ENCODE measurements around the gene PITX1.
A peak's percentile ranks its signal among the peaks of the same experiment; 100 is the strongest.

PITX1 gene

DNA sequence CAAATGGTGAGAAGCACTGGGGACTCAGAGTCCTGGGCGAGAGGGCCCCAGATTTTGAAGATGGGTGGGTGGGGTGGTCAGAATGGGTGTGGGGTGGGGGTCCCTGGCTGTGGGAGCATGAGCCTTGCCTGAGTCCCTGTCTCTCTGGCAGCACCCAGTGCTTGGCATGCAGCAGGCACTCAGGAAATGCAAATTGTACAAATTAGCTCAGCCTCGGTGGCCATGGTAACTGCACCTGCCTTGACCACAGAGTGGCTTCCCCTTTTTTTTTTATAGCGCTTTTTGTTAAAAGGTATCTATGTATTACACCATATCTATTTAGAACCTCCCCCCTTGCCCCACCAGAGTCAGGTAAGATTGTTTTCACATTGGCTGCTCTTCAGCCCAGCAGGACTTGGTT, 19.2 kb upstream of the PITX1 start:
- Histone ChIP-seq H3K4me1 (ENCODE audit: control insufficient read depth, insufficient read depth, low read length, poor library complexity, severe bottlenecking) (peaks cover 6% of the 10 kb centered on the region), H3K27ac (ENCODE audit: low read depth, low read length, severe bottlenecking) (no peak overlapping the region), H3K4me3 (ENCODE audit: extremely low read depth, insufficient read depth, low read length, poor library complexity, severe bottlenecking) (no peak overlapping the region), H3K9me3 (ENCODE audit: control insufficient read depth, low read length) (no peaks in the 10 kb centered on the region), H3K36me3 (ENCODE audit: control insufficient read depth, insufficient read depth, low read length) (no peaks in the 10 kb centered on the region)
- WGBS, 2 experiments (ENCODE audit: insufficient coverage in 2 of 2), result 79 to 100% methylated on average over 1 to 2 of the region's 3 CpGs

DNA sequence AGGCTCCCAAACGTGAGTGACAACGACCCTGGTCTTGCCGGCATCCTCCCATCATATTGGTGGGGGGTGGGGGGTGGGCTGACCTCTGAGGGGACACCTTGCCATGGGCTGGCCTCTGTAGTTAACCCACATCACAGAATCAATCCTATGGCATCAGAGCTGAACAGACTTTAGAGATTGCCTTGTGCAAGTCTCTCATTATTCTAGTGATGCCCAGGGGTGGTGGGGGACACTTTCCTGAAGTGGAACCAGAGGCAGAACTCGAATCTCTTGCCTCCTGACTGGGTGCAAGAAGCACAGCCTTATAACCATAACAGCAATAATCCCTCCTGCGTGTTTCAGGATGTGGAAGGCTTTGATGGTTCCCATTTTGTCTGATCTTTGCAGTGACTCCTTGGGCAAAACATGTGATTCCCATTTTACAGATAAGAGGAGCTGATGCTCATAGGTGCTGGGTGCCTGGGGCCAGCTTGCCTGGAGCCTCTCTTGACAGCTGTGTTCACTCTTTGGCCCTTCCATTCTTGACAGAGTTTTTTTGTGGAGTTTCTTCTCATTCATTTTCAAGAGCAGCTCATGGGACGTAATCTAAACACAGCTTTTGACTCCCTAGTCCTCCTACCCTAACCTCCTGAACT, 18.6 kb upstream of the PITX1 start:
- Histone ChIP-seq H3K27ac (ENCODE audit: low read depth, low read length, severe bottlenecking) (no peak overlapping the region), H3K4me1 (ENCODE audit: control insufficient read depth, insufficient read depth, low read length, poor library complexity, severe bottlenecking) (no peaks in the 10 kb centered on the region), H3K36me3 (ENCODE audit: control insufficient read depth, insufficient read depth, low read length) (no peaks in the 10 kb centered on the region), H3K4me3 (ENCODE audit: extremely low read depth, insufficient read depth, low read length, poor library complexity, severe bottlenecking) (no peak overlapping the region), H3K9me3 (ENCODE audit: control insufficient read depth, low read length) (no peaks in the 10 kb centered on the region)
- WGBS, 2 experiments (ENCODE audit: insufficient coverage in 2 of 2), result 80 to 89% methylated on average over 1 to 2 of the region's 6 CpGs

DNA sequence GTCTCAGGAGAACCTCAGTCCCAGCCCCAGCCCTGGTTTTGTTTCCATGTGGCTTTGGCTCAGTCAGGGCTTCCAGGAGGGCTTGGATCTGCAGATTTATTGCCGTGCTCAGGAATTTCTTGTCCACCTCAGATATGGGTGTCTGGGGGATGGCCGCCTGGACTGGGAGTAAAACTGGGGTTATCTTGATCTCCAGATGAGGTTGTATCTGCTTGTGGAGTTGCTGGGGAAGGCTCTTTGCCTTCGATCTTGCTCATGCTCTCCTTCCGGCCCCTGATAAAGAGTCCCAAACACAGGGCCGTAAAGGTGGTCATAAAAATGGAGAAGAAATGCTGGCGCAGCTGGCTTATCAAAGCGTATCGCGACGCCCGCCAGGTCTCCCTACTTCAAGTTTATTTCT, 17.8 kb upstream of the PITX1 start:
- Histone ChIP-seq H3K9me3 (ENCODE audit: control insufficient read depth, low read length) (no peaks in the 10 kb centered on the region), H3K36me3 (ENCODE audit: control insufficient read depth, insufficient read depth, low read length) (no peaks in the 10 kb centered on the region), H3K4me3 (ENCODE audit: extremely low read depth, insufficient read depth, low read length, poor library complexity, severe bottlenecking) (no peak overlapping the region), H3K27ac (ENCODE audit: low read depth, low read length, severe bottlenecking) (no peak overlapping the region), H3K4me1 (ENCODE audit: control insufficient read depth, insufficient read depth, low read length, poor library complexity, severe bottlenecking) (no peaks in the 10 kb centered on the region)
- 87 to 92% methylated on average over 11 of the region's 11 CpGs for WGBS, 2 experiments (ENCODE audit: insufficient coverage in 2 of 2)

DNA sequence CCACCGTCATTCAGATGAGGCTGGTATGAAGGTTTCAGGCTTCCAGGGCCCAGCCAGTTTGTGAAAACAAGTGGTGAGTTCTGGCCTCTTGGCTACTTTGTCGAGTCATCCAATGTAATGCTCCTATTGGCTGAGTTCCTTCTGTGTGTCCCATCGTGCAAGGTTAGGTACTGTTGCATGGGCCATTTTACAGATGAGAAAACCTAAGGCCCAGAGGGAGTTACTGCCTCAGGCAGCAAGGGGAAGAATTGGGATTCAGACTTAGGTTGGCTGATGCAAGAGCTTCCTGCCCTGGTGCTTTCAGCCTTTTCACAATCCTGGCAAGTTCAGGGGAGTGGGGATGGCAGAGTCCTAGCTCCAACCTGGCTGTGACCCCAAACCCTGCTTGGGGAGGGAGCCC, 17.4 kb upstream of the PITX1 start:
- no peaks in the 10 kb centered on the region for H3K36me3 ChIP-seq (ENCODE audit: control insufficient read depth, insufficient read depth, low read length)
- no peaks in the 10 kb centered on the region for H3K4me1 ChIP-seq (ENCODE audit: control insufficient read depth, insufficient read depth, low read length, poor library complexity, severe bottlenecking)
- H3K4me3 ChIP-seq (ENCODE audit: extremely low read depth, insufficient read depth, low read length, poor library complexity, severe bottlenecking), result no peak overlapping the region
- peak overlapping the region; percentile 34 for H3K27ac ChIP-seq (ENCODE audit: low read depth, low read length, severe bottlenecking)
- H3K9me3 ChIP-seq (ENCODE audit: control insufficient read depth, low read length), result no peaks in the 10 kb centered on the region
- WGBS, 2 experiments (ENCODE audit: insufficient coverage in 2 of 2), result 76 to 84% methylated on average over 3 of the region's 3 CpGs

DNA sequence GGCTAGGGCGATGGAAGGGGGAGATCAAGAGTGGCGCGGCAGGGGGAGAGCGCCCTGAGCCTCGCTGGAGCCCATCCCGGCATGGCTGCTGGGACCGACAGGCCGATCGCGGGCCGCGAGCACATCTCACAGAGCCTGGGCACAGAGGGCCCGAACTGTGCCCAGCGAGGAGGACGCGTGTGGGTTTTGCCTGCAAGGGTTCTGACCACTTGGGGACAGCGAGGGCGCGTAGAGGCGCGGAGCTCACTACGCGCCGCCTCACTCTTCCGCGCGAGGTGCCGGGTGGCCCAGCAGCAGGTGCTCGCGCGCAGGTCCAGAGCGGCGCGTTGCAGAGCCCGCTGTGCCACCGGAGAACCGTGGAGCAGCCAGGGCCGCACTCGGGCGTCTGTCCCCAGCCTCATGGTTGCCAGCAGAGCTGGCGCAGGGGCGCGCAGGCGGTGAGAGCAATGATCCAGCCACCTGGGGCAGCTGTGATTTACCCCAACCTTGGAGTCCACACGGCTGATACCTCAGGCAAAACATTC, 16.3 kb upstream of the PITX1 start:
- Histone ChIP-seq H3K9me3 (ENCODE audit: control insufficient read depth, low read length) (no peaks in the 10 kb centered on the region), H3K4me3 (ENCODE audit: extremely low read depth, insufficient read depth, low read length, poor library complexity, severe bottlenecking) (no peak overlapping the region), H3K27ac (ENCODE audit: low read depth, low read length, severe bottlenecking) (no peak overlapping the region), H3K36me3 (ENCODE audit: control insufficient read depth, insufficient read depth, low read length) (no peaks in the 10 kb centered on the region), H3K4me1 (ENCODE audit: control insufficient read depth, insufficient read depth, low read length, poor library complexity, severe bottlenecking) (no peaks in the 10 kb centered on the region)
- WGBS, 2 experiments (ENCODE audit: insufficient coverage in 2 of 2), result 24 to 28% methylated on average over 36 to 43 of the region's 45 CpGs

DNA sequence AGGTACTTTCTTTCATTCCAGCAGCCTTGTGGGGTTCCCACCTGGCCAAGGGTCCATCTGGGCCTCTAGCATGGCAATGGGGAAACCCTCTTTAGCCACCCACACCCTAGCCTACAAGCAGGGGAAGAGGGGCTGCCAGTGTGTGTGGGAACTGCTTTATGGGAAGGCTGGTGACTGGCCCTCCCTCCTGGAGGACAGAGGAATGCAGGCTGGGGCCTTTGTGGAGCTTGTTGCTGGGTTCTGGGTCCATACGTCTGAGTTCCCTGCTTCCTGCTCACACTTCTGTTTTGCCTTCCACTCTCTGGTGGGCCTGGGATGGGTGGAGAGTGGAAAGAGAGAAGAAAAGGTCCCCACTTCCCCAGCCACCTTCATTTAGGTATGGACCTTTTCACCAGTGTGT, 14.9 kb upstream of the PITX1 start:
- WGBS, 2 experiments (ENCODE audit: insufficient coverage in 2 of 2), result no CpG with 5 or more reads among the region's 1 CpG

DNA sequence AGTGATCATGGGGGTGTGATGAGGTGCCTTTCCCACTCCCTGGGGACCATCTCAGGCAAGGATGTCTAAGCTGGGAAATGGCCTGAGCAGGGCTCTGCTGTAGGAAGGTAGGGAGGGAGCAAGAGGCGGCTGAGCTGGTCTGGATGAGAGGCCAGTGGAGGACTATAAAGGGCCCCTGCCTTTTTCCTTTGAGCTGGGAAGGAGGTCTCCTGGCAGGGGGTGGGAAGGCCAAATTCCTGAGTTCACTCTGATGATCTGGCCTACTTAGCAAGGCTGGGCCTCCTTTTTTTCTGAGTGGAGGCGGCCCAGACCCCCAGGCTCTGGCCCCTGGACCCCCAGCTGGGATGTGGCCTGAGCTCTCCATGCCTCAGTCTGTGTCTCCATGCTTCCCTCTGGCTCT, 14.3 kb upstream of the PITX1 start:
- Histone ChIP-seq H3K4me1 (ENCODE audit: control insufficient read depth, insufficient read depth, low read length, poor library complexity, severe bottlenecking) (no peaks in the 10 kb centered on the region), H3K9me3 (ENCODE audit: control insufficient read depth, low read length) (no peaks in the 10 kb centered on the region), H3K36me3 (ENCODE audit: control insufficient read depth, insufficient read depth, low read length) (no peaks in the 10 kb centered on the region), H3K27ac (ENCODE audit: low read depth, low read length, severe bottlenecking) (no peak overlapping the region), H3K4me3 (ENCODE audit: extremely low read depth, insufficient read depth, low read length, poor library complexity, severe bottlenecking) (no peak overlapping the region)
- WGBS, 2 experiments (ENCODE audit: insufficient coverage in 2 of 2), result 59 to 100% methylated on average over 1 to 2 of the region's 2 CpGs

More for the DNA sequence above, 14.9 kb upstream of the PITX1 start:
- Histone ChIP-seq H3K27ac (ENCODE audit: low read depth, low read length, severe bottlenecking) (no peak overlapping the region), H3K9me3 (ENCODE audit: control insufficient read depth, low read length) (no peaks in the 10 kb centered on the region), H3K4me1 (ENCODE audit: control insufficient read depth, insufficient read depth, low read length, poor library complexity, severe bottlenecking) (no peaks in the 10 kb centered on the region), H3K36me3 (ENCODE audit: control insufficient read depth, insufficient read depth, low read length) (no peaks in the 10 kb centered on the region), H3K4me3 (ENCODE audit: extremely low read depth, insufficient read depth, low read length, poor library complexity, severe bottlenecking) (no peak overlapping the region)

DNA sequence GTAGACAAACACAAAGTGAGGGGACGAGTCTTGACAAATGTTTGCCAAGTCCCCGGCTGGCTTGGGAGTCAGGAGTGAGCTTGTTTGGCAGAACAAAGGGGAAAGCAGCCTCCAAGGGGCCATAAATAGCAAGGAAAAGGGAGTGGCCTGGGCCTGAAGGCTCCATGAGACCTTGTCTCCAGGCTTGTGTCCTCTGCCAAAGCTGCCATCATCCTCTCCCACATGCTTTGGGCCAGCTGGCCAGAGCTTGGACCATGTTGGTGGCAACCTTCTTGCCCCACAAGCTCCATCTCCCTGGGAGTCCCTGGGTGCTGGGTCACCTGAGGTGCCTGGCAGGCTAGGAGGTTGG, 13.3 kb upstream of the PITX1 start:
- no peak overlapping the region for H3K4me3 ChIP-seq (ENCODE audit: extremely low read depth, insufficient read depth, low read length, poor library complexity, severe bottlenecking)

DNA sequence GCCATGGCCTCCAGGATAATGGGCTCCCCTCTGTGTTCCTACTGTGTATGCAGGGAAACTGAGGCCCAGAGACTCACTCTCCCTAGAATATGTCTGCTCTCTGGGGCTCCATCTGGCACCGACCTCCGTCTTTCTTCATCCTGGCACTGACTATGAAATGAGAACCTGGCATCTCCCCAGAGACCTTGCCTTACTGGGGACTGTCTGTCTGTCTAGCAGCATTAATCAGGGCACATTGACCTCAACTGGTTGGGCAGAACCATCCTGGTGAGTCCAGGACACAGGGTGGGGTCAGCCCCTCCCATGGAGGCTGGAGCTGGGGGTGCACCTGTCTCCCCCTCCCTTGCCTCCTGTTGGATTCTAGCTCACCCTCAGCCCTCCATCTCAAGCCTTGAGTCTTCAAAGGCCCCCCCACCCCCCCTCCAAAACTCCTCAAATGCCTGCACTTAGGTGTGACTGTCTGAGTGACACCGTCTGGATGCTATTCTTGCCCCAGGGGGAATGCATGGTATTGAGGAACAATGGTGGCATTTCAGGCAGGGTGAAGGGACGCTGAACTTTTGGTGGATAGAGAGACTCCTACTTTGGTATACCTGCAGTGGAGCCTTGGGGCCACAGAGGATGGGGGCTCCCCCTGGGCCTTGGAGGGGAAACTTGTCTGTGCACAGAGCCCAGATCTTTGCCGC, 12.8 kb upstream of the PITX1 start:
- Histone ChIP-seq H3K9me3 (ENCODE audit: control insufficient read depth, low read length) (no peaks in the 10 kb centered on the region), H3K27ac (ENCODE audit: low read depth, low read length, severe bottlenecking) (no peak overlapping the region), H3K4me1 (ENCODE audit: control insufficient read depth, insufficient read depth, low read length, poor library complexity, severe bottlenecking) (no peaks in the 10 kb centered on the region), H3K36me3 (ENCODE audit: control insufficient read depth, insufficient read depth, low read length) (no peaks in the 10 kb centered on the region), H3K4me3 (ENCODE audit: extremely low read depth, insufficient read depth, low read length, poor library complexity, severe bottlenecking) (no peak overlapping the region)
- 85 to 97% methylated on average over 4 of the region's 5 CpGs for WGBS, 2 experiments (ENCODE audit: insufficient coverage in 2 of 2)

More for the DNA sequence above, 13.3 kb upstream of the PITX1 start:
- no peaks in the 10 kb centered on the region for H3K36me3 ChIP-seq (ENCODE audit: control insufficient read depth, insufficient read depth, low read length)
- H3K9me3 ChIP-seq (ENCODE audit: control insufficient read depth, low read length), result no peaks in the 10 kb centered on the region
- 72 to 86% methylated on average over 2 of the region's 2 CpGs for WGBS, 2 experiments (ENCODE audit: insufficient coverage in 2 of 2)
- no peak overlapping the region for H3K27ac ChIP-seq (ENCODE audit: low read depth, low read length, severe bottlenecking)
- H3K4me1 ChIP-seq (ENCODE audit: control insufficient read depth, insufficient read depth, low read length, poor library complexity, severe bottlenecking), result no peaks in the 10 kb centered on the region

DNA sequence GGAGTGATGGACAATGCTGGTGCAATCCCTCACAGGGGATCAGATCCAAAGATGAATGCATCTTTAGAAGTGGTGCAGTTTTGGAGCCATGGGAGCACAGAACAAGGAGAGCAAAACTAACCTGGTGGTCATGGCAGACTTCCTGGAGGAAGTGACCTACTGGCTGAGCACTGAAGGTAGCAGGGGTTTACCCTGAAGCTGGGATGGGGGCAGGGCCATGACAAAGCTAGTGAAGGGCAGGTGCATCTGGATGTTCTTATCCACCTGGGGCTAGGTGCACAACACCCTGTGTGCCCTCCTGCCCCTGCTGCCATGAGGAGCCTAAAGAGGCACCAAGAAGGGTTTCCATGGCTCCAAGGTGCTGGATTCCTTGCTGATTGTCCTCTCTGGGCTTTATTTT, 11.5 kb upstream of the PITX1 start:
- Histone ChIP-seq H3K9me3 (ENCODE audit: control insufficient read depth, low read length) (no peaks in the 10 kb centered on the region), H3K4me3 (ENCODE audit: extremely low read depth, insufficient read depth, low read length, poor library complexity, severe bottlenecking) (no peak overlapping the region), H3K27ac (ENCODE audit: low read depth, low read length, severe bottlenecking) (no peak overlapping the region), H3K36me3 (ENCODE audit: control insufficient read depth, insufficient read depth, low read length) (no peaks in the 10 kb centered on the region), H3K4me1 (ENCODE audit: control insufficient read depth, insufficient read depth, low read length, poor library complexity, severe bottlenecking) (no peaks in the 10 kb centered on the region)

DNA sequence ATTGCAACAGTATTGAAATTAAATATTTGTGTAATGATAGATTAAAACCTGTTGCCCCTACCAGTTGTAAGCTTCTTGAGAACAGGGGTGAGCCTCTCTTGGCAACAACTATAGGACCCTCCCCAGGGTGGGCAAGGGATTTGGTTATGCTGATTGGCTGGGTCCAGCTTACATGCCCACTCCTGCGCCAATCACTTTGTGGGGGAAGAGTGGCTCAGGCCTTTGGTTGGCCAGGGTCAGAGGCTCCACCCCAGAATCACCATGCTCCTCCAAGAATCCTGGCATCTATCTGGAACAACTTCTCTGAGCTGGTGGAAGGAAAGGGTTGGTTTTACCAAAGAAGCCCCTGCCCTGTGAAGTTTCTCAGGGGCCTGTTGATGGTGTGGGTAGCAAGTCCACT, 8.6 kb upstream of the PITX1 start:
- Histone ChIP-seq H3K4me1 (ENCODE audit: control insufficient read depth, insufficient read depth, low read length, poor library complexity, severe bottlenecking) (peaks cover 6% of the 10 kb centered on the region), H3K36me3 (ENCODE audit: control insufficient read depth, insufficient read depth, low read length) (no peaks in the 10 kb centered on the region), H3K27ac (ENCODE audit: low read depth, low read length, severe bottlenecking) (no peak overlapping the region), H3K4me3 (ENCODE audit: extremely low read depth, insufficient read depth, low read length, poor library complexity, severe bottlenecking) (no peak overlapping the region), H3K9me3 (ENCODE audit: control insufficient read depth, low read length) (no peaks in the 10 kb centered on the region)
- no CpG with 5 or more reads among the region's 1 CpG for WGBS, 2 experiments (ENCODE audit: insufficient coverage in 2 of 2)

Measured in mesodermal cell (in vitro differentiated cells).